Bone marrow (tissue), 2 donors: ENCODE measurements around the gene GHR.

ENCODE experiments used
- DNase-seq, 2 donors: peaks; one replicate each; lab custom pipeline; 2025; lab: John Stamatoyannopoulos, UW

Gene GHR

DNA sequence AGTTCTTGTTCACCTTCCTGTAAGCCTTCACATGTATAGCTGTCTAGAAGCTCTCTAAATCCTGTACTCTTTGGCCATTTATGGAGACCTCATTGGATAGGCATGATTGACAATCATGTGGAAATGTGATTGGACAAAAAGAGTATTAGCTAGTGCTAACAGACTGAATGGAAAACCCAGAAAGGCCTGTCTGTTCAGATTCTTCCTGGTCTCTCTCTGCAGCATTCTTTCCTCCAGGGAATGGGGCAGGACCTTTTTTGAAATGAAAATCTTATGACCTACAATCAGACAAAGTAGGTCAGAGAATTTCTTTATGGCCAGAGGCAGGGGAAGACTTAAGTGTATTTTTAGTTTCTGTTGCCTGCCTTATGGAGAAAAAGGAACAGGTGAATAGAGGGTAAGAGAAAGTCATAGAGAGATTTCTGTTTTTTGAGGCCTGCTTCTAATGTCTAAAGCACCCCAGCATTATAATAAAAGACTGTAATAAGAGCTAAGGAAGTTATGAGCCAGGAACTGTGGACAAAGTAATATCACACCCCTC, 181.0 kb downstream of the GHR start:
- DNase-seq = no peak

DNA sequence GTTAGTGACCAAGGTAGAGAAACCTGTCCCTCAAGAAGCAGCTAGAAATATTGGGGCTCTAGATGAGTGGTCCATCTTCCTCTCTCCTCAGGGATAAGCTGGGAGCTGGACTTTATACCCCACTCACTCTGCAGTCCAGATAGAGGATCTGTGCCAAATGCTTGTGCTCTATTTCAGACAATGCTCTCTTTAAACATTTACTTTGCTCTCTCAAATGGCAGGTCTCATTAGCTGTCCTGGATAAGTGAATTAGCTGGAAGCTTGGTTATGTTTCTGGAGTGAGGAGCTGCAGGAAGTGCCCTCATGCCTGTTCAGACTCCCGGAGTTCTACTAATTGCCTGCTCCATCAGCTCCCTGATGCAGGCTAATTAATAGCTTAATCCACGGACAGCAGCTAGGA, 182.3 kb downstream of the GHR start:
- DNase-seq = no peak

DNA sequence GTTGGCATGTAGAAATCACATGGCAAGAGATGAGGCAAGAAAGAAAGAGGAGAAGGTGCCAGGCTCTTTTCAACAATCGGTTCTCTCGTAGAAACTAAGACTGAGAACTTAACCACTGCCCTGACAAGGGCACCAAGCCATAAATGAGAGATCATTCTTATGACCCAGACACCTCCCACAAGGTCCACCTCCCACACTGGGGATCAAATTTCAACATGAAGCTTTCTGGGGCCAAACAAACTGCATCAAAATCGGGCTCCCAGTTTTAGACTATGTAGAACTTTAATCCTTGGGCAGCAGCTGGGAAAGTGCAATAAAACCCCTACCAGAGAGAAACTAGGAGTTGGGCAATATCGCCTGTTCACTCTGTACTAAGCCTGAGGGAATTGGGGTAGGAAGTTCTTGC, 183.2 kb downstream of the GHR start:
- no peak for DNase-seq

DNA sequence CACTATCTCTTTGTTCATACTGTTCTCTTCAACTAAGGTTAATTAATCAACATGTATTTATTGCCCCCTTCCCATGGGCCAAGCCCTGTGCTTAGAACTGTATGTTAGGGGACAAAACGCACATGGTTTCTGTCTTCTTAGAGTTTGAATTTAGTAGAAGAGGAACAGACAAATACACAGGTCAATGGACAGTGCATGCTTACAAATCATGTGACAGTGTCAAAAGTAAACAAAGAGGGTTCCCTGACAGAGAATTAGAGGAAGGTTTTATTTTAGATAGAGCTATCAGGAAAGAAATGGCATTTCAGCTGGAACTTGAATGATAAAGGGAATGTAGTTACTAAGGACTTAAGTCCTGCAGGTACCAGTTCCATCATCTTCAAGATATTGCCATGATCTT, 188.2 kb downstream of the GHR start:
- no peak for DNase-seq

DNA sequence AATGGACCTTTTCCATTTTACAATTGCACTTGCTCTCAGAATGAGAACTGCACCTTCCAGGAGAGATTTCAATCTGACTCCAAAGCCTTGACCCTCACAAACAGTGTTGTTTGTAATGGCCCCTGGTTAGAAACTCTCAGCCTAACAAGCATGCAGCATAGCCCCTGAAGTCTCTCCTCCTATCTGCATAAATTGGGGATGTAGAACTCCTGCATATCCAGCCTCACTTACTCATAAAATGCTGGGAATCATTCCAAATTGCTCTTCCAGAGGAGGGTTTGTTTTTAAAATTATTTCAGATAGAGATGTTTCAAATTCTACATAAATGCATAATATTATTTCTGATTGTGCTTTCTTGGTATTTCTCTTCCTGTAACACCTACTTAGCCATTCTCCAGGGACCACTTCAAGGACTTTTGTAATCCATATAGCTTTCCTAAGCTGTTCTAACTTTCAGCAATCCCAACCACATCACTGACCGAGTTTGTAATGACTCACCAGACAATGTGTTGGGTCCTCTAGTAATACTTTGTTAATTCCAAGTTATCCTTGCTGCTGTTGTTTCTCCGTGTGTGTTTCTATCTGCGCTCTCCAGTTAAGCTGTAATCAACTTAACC, 189.6 kb downstream of the GHR start:
- DNase-seq = no peak

DNA sequence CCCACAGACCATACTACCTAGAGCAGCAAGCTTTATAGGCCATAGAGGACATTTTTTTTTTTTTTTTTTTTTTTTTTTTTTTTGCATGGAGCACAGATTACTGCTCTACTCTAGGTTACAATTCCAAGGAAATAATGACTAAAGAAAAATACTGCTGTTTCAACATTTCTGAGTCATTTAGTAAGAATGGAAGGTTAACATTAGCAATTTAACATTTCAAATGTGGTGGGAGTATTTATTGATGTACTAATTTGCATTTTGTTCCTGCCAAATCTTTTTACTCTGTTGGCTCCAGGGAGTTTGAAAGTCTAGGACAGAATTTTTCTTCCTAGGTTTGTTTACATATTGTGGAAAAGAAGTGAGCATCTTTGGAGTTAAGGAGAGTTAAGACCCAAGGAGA, 191.3 kb downstream of the GHR start:
- no peak for DNase-seq

DNA sequence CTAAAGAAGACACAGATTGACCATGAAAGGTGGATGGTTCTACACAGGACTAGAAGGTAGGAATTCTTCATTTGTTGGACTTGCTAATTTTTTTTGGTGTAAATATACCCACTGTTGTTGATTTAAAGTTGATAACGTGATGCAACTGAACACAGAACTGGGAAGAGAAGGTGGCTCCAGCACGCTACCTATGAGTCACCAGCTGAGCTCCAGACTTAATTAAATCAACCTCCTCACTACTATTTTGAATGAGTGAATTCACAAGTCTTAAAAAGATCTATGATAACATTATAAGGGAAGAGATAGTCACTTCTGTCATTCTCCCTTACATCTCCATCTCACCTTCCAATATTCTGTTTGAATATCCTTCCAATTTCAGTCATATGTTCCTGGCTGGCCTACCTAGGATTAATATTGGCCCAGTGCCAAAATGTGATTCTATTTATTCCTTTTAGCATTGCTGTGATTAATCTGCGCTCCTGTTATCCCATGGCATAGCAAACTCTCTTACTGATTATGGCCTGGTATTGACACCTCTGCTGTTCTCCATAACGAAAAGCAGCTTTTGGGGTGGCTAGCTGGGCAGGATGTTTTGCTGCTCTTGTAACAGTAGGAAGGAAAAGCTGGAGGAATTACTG, 197.5 kb downstream of the GHR start:
- no peak for DNase-seq

DNA sequence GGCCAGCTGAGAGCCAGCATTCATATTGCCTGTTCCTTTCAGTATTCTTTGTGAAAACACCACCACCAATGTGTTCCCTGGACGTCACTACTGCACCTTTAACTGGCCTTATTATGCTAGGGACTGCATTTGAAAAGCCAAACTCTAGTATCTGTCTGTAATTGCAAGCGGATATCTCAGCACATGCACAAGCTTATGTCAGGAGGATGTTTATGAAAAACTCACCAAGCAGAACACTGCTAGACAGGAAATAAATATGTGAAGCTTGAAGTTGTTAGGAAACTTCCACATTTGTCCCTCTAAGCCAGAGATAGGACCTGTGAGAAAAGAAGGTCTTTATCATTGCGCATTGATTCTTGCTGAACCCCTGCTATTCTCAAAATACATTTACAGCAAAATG, 198.0 kb downstream of the GHR start:
- DNase-seq = no peak

DNA sequence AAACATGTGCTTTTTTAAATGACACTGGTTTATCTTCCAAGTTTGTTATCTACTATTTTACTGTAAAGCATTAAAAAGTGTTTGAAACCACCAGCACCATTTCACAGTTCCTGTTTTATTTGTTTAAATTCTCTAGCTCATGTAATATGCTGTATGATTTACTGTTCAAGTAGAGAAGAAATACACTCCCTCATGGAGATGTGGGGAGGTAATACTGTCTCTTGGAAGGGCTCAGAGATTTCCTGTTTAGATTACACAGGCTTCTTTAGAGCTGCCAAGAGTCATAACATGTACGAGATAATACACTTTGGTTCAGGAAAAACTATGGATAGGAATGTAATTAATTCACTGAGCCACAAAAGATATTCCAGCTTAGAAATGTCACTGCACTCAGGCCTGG, 198.4 kb downstream of the GHR start:
- DNase-seq = no peak

DNA sequence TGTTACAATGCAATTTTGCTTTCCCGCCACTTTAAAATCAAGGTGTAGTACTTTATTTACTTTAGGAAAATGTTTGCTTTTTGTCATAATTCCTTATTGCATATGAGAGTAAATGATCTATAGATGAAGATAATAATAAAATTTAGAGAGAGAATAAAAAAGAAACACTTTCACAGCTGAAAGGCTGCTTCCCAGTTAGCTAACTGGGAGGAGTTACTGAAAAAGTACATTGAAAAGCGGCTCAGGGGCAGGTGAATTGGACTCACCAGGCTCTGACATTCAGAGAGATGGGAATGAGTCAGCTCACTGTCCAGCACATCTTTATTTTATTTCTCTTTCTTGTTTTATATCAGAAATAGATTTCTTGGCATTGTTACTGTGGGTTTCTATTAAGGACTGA, 201.7 kb downstream of the GHR start:
- no peak for DNase-seq

DNA sequence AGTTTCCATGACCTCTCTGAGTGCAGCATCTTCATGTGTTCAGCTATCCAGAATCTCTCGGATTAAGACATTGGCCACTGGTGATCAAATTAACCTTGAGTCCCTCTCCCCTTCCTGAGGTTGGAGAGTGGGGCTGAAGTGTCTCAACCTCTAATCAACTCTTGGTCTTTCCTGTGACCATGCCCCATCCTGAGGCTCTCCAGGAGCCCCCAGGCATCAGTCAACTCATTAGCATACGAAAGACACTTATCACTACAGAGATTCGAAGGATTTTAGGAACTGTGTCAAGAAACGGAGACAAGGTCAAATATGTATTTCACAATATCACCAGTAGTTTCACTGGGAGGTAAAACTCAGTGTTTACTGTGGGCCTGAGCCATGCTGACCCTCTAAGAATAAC, 203.2 kb downstream of the GHR start:
- no peak for DNase-seq

DNA sequence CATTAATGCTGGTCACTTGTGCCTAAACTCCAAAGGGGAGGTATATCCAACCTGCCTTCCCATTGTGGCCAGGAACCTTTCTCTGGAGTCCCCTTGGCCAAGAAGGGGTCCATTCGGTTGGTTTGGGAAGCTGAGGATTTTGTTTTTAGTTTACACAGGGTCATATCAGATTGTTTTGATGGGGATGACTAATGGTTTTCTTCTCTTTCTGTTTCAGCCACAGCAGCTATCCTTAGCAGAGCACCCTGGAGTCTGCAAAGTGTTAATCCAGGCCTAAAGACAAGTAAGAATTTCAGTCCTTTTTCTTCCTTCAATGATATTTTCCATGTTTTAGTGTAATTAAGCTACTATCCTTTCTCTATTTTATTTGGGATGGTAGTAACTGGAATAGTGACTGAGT, 205.6 kb downstream of the GHR start:
- DNase-seq = no peak

DNA sequence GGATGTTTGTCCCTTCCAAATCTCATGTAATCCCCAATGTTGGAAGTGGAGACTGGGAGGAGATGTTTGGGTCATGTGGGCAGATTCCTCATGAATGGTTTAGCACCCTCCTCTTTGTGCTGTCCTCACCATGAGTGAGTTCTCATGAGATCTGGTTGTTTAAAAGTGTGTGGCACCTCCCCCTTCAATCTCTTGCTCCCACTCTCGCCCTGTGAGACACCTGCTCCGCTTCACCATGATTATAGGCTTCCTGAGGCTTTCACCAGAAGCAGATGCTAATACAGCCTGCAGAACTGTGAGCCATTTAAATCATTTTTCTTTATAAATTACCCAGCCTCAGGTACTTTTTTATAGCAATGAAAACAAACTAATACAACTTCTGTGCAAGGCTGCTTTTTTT, 206.0 kb downstream of the GHR start:
- DNase-seq = no peak

DNA sequence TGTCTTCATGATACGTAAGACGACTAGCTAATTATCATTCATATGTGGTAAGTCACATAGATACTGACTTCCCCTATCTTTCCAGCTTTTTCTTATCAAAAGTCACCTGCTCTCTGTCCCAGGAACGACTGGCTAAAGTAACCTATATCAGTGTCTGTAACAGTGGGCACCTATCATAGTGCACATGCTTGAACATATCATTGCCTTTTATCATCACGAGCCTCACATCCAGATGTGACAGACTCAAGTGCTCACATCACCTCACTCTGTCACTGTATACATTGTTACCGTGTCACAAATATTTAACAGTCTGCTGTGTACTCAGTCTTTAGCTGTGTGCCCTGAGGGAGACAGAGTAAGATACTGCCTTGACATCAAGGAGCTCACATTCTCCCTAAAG, 208.0 kb downstream of the GHR start:
- no peak for DNase-seq

DNA sequence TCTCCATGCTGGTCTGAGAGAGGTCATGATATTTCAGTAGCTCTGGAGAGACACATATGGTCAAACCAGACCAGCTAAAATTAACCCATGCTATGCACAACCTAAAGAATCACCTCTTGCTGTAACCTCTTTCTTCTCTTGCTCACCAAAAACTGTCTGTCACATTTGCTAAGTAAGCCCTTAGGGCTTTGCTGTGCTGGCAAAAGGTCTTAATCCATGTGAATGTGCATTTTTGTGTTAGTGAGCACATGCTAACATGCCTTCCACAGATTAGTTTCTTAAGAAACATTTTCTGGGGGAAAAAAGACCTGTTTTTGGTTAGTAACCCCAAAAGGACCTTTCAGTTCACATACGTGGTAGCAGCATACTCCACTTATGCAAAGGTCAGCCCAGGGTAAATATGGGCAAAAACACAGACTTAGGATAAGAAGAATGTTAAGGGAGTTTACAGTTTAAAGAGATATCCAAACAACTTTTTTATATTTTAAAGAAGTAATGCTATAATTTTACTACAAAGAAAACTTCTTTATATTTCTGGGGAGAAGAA, 209.2 kb downstream of the GHR start:
- no peak for DNase-seq

DNA sequence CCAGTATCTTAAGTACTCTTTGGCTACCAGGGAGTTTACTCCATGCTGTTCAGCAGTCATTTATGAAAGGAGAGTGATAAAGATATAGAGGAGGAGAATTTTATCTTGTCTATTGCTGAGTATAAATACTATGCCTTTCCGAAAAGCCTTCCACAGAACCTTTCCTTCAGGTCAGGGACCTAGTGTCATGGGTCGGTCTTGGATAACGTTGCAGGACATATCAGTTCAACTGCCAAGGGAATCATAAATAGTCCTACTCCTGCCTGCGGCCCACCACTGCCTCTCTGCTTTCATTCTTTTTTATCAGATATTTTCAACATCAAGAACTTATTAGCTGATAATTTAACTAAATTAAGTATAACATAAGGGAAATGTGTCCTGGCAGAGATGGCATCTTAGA, 211.3 kb downstream of the GHR start:
- no peak for DNase-seq

DNA sequence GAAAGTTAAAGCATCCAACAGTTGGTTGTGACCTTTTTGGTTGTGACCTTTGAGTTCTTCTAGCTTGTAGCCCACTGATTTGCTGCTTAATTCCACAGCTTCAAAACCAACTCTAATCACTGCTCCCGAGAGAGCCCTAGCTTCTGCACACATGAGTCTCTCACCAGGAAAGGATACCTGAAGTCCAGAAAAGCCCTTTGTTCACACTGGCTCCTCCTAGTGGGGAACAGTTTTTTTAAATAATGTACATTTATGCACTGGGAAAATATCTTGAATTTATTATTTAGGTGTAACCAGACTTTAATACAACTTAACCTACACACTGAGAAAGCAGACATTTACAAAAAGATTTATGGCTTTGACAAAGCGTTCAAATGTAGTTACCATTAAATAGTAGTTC, 213.2 kb downstream of the GHR start:
- DNase-seq = no peak

DNA sequence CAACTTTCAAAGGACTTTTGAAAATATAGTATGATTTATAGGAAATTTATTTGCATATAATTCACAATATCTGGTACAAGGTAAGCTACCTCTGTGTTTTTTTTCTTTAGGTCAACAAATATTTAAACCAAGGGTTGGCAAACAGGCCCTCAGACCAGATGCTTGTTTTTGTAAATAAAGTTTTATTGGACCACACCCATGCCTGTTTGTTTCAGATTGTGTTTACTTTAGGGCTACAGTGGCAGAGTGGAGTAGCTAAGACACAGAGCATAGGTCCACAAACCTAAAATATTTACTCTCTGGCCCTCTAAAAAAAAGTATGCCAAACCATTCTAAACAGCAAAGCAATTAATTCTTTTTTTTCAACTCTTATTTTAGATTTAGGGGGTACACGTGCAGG, 213.7 kb downstream of the GHR start:
- no peak for DNase-seq

DNA sequence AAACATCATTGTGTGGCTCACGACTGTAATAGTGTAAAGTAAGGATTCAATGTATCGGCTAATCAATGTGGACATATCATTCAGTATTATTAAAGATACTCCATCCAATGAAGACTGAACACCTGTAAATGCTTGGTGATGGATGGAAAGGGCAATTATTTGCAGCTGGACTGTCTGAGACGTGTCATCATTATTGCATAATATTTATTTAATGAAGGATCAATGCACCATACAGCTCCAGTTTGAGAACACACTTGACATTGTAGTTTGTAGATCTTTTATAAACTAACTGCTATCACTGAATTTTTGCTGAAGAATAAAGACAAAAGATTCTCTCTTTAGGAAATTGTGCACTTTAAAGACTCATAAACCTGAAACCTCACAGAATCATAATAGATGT, 215.7 kb downstream of the GHR start:
- DNase-seq = no peak

DNA sequence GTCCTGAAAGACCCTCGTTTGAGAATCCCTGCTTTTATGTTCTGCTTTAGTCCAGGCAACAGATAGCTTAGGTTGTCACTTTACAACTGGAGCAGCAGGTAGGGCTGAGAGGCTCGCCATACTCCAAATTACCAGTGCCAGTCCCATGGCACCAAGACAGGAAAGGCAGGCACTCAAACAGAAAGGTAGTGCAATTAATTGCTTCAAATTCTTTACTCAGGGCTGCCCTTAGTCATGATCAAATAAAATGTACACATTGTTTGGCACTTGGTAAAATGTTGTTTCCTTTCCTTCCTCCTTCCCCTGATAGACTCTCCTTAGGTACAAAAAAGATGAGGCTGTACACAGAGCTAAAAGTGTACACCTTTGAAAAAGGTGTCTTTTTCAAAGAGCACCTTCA, 217.6 kb downstream of the GHR start:
- DNase-seq = no peak

DNA sequence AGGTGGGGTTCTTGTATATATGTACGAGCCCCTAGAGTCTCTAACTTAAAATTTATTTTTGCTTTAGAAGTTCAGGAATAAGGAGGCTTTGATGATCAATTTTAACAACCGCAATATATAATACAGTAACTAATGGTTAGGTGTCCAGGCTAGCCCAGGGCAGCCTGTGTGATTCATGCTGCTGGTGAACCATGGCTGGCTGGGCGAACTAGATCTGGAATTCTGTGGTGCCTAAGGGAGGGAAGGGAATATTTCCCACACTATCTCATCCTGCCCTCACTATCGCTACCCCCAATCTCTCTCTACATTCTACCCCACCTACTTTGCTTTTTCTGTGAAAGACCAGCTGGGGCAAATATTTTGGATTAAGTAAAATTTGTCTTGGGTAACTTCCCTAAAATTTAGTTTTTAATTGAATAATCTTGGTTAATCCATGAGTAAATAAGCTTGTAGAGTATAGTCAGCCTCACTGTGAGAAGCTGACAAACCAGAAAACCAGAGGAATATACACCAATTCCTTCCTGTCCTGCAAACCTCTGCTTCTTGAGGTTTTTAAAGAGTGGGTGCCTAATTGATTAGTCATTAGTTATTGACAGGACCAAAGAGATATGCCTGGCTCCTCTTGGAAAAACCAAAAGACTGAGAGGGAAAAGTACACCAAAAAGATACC, 218.2 kb downstream of the GHR start:
- DNase-seq = no peak

DNA sequence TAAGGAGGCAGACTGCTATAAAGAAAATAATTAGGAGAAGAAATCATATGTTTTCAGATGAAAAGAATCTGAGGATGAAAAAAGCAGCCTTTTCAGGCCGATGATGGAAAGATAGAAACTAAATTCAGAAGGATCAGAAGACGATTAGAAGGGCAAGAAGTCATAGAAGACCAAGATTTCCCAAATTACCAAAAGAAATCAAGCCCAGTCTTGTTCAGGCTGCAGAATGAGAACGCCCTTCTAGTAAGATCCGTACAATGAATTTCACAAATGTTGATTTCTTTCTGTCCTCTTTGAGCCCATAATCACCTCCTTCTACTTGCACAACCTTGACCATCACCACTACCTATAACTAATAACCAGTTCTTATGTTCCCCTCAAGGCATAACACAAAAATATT, 218.8 kb downstream of the GHR start:
- DNase-seq = no peak

DNA sequence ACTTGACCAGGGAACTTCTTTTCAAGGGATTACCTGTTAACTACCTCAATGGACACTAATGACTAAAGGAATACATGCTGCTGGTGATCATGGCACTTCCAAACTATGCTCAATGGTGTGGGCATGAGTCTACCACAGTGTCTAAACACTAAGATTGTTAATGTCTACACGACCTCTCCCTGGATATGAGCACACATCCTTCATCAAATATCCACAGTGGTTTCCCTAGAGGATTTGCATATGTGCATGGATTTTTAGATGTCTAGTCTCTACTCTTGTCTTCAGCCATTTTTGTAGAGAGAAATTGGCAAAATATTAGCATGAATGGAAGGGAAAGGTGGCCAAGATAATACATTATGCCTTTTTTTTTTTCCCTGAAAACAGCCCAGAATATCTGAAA, 220.1 kb downstream of the GHR start:
- DNase-seq = no peak
